HepG2 (cell line): Measurements from ENCODE around the gene POU3F1. TPM values are rescaled to one million over a fixed set of nuclear protein-coding genes. Genes with fewer than 3 reads are reported as not detected.

Source experiments
- BCLAF1 ChIP-seq: fragments of 450-650 bp; IDR thresholded peaks from 2 replicates; pipeline ENCODE4 v1.6.1; 2017; ENCODE audit warnings: mild to moderate bottlenecking
- GABPA ChIP-seq, 2 experiments: IDR thresholded peaks; 2 replicates each; pipeline ENCODE4 v1.6.1; 2011 to 2016; ENCODE audit warnings: low read depth in 2 of 2, low read length in 1 of 2, missing biosample characterization in 1 of 2, missing genetic modification characterization in 1 of 2
- HNF4G ChIP-seq, 2 experiments: sonication (generic) in 1 of 2; formaldehyde crosslinking in 1 of 2; IDR thresholded peaks; 2 replicates each; pipeline versions ENCODE4 v1.4.0 to v1.6.1; 2011 to 2020; ENCODE audit warnings: borderline replicate concordance in 2 of 2, low read depth in 2 of 2, mild to moderate bottlenecking in 2 of 2, low read length in 1 of 2, missing genetic modification reagents in 1 of 2, moderate library complexity in 1 of 2
- IRF2 ChIP-seq: IDR thresholded peaks from 2 replicates; pipeline ENCODE4 v1.6.1; 2018; ENCODE audit warnings: missing genetic modification reagents, missing compliant biosample characterization
- KDM6A ChIP-seq: IDR thresholded peaks from 2 replicates; pipeline ENCODE4 v1.6.1; 2016; ENCODE audit warnings: low read depth
- PPARG ChIP-seq: conservative IDR thresholded peaks from 2 replicates; pipeline ENCODE4 v1.6.1; 2016; ENCODE audit warnings: missing biosample characterization, missing genetic modification reagents
- RERE ChIP-seq: IDR thresholded peaks from 2 replicates; pipeline ENCODE4 v1.6.1; 2016; ENCODE audit warnings: low read depth, missing genetic modification reagents, missing compliant biosample characterization
- RORA ChIP-seq: sonication (generic); formaldehyde crosslinking; IDR thresholded peaks from 2 replicates; pipeline ENCODE4 v1.5.0; 2020; ENCODE audit warnings: mild to moderate bottlenecking, missing genetic modification reagents, moderate library complexity
- SMAD3 ChIP-seq: sonication (generic); formaldehyde crosslinking; IDR thresholded peaks from 2 replicates; pipeline ENCODE4 v1.4.0; 2020; ENCODE audit warnings: missing genetic modification reagents
- SP2 ChIP-seq: sonication (generic); formaldehyde crosslinking; IDR thresholded peaks from 2 replicates; pipeline ENCODE4 v1.5.1; 2020; ENCODE audit warnings: mild to moderate bottlenecking, missing genetic modification reagents
- SUZ12 ChIP-seq: fragments of 150-350 bp; IDR thresholded peaks from 2 replicates; pipeline ENCODE4 v1.6.1; 2014; ENCODE audit warnings: low read depth, low read length
- XBP1 ChIP-seq: sonication (generic); formaldehyde crosslinking; IDR thresholded peaks from 2 replicates; pipeline ENCODE4 v1.5.0; 2020; ENCODE audit warnings: missing genetic modification reagents
- ZFP91 ChIP-seq: sonication (generic); formaldehyde crosslinking; IDR thresholded peaks from 2 replicates; pipeline ENCODE4 v1.9.0; 2022; ENCODE audit warnings: missing genetic modification reagents, mild to moderate bottlenecking, borderline replicate concordance
- ZNF333 ChIP-seq: sonication (generic); formaldehyde crosslinking; IDR thresholded peaks from 2 replicates; pipeline ENCODE4 v1.4.0; 2020; ENCODE audit warnings: mild to moderate bottlenecking, missing genetic modification reagents, borderline replicate concordance
- ZNF383 ChIP-seq: sonication (generic); formaldehyde crosslinking; IDR thresholded peaks from 2 replicates; pipeline ENCODE4 v1.4.0; 2020; ENCODE audit warnings: missing genetic modification reagents, mild to moderate bottlenecking, borderline replicate concordance
- ZNF432 ChIP-seq: sonication (generic); formaldehyde crosslinking; IDR thresholded peaks from 2 replicates; pipeline ENCODE4 v1.5.0; 2020; ENCODE audit warnings: missing genetic modification reagents, mild to moderate bottlenecking, borderline replicate concordance
- ZNF567 ChIP-seq: sonication (generic); formaldehyde crosslinking; IDR thresholded peaks from 2 replicates; pipeline ENCODE4 v1.8.1; 2023; ENCODE audit warnings: mild to moderate bottlenecking, missing genetic modification reagents, borderline replicate concordance
- ZNF788 ChIP-seq: sonication (generic); formaldehyde crosslinking; IDR thresholded peaks from 2 replicates; pipeline ENCODE4 v1.5.0; 2020; ENCODE audit warnings: mild to moderate bottlenecking, missing genetic modification reagents, borderline replicate concordance
- polyA plus RNA-seq, 8 experiments: library from polyadenylated mRNA; depleted of rRNA in 3 of 8; stranded (reverse) in 7 of 8; unstranded in 1 of 8; fragments of >200 nt; fragmentation: Illumina TruSeq in 4 of 8; extraction: Trizol in 4 of 8; gene quantifications; 2 replicates each; pipeline versions ENCODE4 v1.2.1 to v1.2.3, GENCODE V29; 2011 to 2016; ENCODE audit warnings: low read depth in 4 of 8, missing spikeins in 1 of 8, mixed read lengths in 1 of 8; ENCODE audit not compliant: insufficient read depth in 1 of 8
- total RNA-seq, 5 experiments: library from RNA; depleted of rRNA; stranded (reverse); fragments of >200 nt; fragmentation: Illumina TruSeq; extraction: Trizol; gene quantifications; 2 replicates each; pipeline ENCODE4 v1.2.3, GENCODE V29; 2016; ENCODE audit warnings: low read depth in 1 of 5

The POU3F1 gene
- total and polyA plus RNA-seq, 2 of the 13 experiments (the other 11 are each of a cell fraction or from before 2014, with no cell fraction given), result not detected

- TF ChIP-seq ZFP91 (CRISPR knock-in tag) (peak; percentile 86), GABPA (IDR thresholded peaks at IDR 0.05; ENCODE audit: low read depth, low read length) (peak; percentile 87), GABPA (CRISPR knock-in tag; IDR thresholded peaks at IDR 0.05; ENCODE audit: low read depth) (peak; percentile 99), KDM6A (CRISPR knock-in tag) (no peak), ZNF383 (CRISPR knock-in tag) (no peak), SP2 (CRISPR knock-in tag) (peak; percentile 96), SMAD3 (CRISPR knock-in tag) (no peak; the same call in 1 of the 2 replicates), ZNF333 (no peak), ZNF567 (peak; percentile 38), XBP1 (CRISPR knock-in tag) (no peak), ZNF432 (no peak), IRF2 (CRISPR knock-in tag) (peak; percentile 92), PPARG (CRISPR knock-in tag) (peak; percentile 72), ZNF788 (CRISPR knock-in tag) (0 out of 2 replicates have a peak, but pooled peaks have one; percentile 26), SUZ12 (peak; percentile 69), RERE (CRISPR knock-in tag) (no peak), HNF4G (IDR thresholded peaks at IDR 0.05; ENCODE audit: borderline replicate concordance, low read depth, low read length) (no peak), HNF4G (CRISPR knock-in tag; IDR thresholded peaks at IDR 0.05; ENCODE audit: borderline replicate concordance, low read depth) (0 out of 2 replicates have a peak, but pooled peaks have one; percentile 63), RORA (no peak), BCLAF1 (no peak)
These were observed 34.0 kb downstream of the POU3F1 start, which contains the start of gene UTP11 (continued) for GRCh38 chr1:38012363-38013226.
